Parathyroid adenoma (tissue), 2 donors: ENCODE data around the gene ZNF526.

Source experiments
- H2AFZ ChIP-seq: fragments of 300-600 bp; sonication (generic); one replicate; pipeline ENCODE4 v1.7.0; 2017; ENCODE audit warnings: antibody characterized with exemption, mild to moderate bottlenecking
- H3K27ac ChIP-seq: fragments of 300-600 bp; sonication (generic); one replicate; pipeline ENCODE4 v1.7.0; 2017
- H3K27me3 ChIP-seq: fragments of 300-600 bp; sonication (generic); one replicate; pipeline ENCODE4 v1.7.0; 2017; ENCODE audit warnings: low read length; ENCODE audit not compliant: control insufficient read depth, insufficient read depth
- H3K36me3 ChIP-seq: fragments of 300-600 bp; sonication (generic); one replicate; pipeline ENCODE4 v1.7.0; 2017; ENCODE audit warnings: low read length; ENCODE audit not compliant: control insufficient read depth, insufficient read depth
- H3K4me1 ChIP-seq: fragments of 300-600 bp; sonication (generic); one replicate; pipeline ENCODE4 v1.7.0; 2017; ENCODE audit warnings: control low read depth
- H3K4me2 ChIP-seq: fragments of 300-600 bp; sonication (generic); one replicate; pipeline ENCODE4 v1.7.0; 2017; ENCODE audit warnings: low read length
- H3K4me3 ChIP-seq: fragments of 300-600 bp; sonication (generic); one replicate; pipeline ENCODE4 v1.7.0; 2017; ENCODE audit warnings: low read depth, low read length
- H3K79me2 ChIP-seq: fragments of 300-600 bp; sonication (generic); one replicate; pipeline ENCODE4 v1.7.0; 2017; ENCODE audit warnings: control low read depth
- H3K9ac ChIP-seq: fragments of 300-600 bp; sonication (generic); one replicate; pipeline ENCODE4 v1.7.0; 2017; ENCODE audit warnings: mild to moderate bottlenecking
- H3K9me3 ChIP-seq: fragments of 300-600 bp; sonication (generic); one replicate; pipeline ENCODE4 v1.7.0; 2017; ENCODE audit warnings: low read length; ENCODE audit not compliant: control insufficient read depth
- CTCF ChIP-seq: fragments of 300-600 bp; sonication (generic); IDR thresholded peaks from one replicate; pipeline ENCODE4 v1.7.0; 2017; ENCODE audit warnings: antibody characterized with exemption, mild to moderate bottlenecking
- donor health status: primary hyperparathyroidism.

Gene ZNF526

GRCh38 chr19:42219812-42220750 lies at the start of gene ZNF526:
Gene ZNF526, plus strand, starts transcription at chr19:42220312. Its CDS starts 4,092 bp downstream, at chr19:42224404.
- H3K4me1 ChIP-seq = peaks cover 22% of the 10 kb centered on the region
- no peaks in the 10 kb centered on the region for H3K36me3 ChIP-seq
- peak within 1 kb of the TSS; percentile 72 for H3K27ac ChIP-seq
- TF ChIP-seq CTCF = no peak
- H3K9ac ChIP-seq = peak within 1 kb of the TSS; percentile 24
- H2AFZ ChIP-seq = peak within 1 kb of the TSS; percentile 83
- peak within 1 kb of the TSS; percentile 80 for H3K4me2 ChIP-seq
- H3K27me3 ChIP-seq = no peaks in the 10 kb centered on the region
- peak within 1 kb of the TSS; percentile 99 for H3K4me3 ChIP-seq
- peaks cover 63% of the 10 kb centered on the region for H3K79me2 ChIP-seq
- no peaks in the 10 kb centered on the region for H3K9me3 ChIP-seq

- no peak overlapping the region for H3K27ac ChIP-seq
- H3K36me3 ChIP-seq = no peaks in the 10 kb centered on the region
- H3K79me2 ChIP-seq = no peaks in the 10 kb centered on the region
- no peak overlapping the region for H3K4me3 ChIP-seq
- no peaks in the 10 kb centered on the region for H3K9me3 ChIP-seq
- no peak for TF ChIP-seq CTCF
- H2AFZ ChIP-seq = no peak overlapping the region
- H3K9ac ChIP-seq = no peak overlapping the region
- no peak overlapping the region for H3K4me2 ChIP-seq
- H3K27me3 ChIP-seq = no peaks in the 10 kb centered on the region
- no peaks in the 10 kb centered on the region for H3K4me1 ChIP-seq
These were observed 49.4 kb upstream of the ZNF526 start for GRCh38 chr19:42170715-42171114.

- Histone ChIP-seq H3K4me2 (no peak overlapping the region), H3K27ac (no peak overlapping the region), H3K36me3 (no peaks in the 10 kb centered on the region), H2AFZ (no peak overlapping the region), H3K27me3 (no peaks in the 10 kb centered on the region), H3K4me1 (no peaks in the 10 kb centered on the region), H3K9ac (no peak overlapping the region), H3K79me2 (no peaks in the 10 kb centered on the region), H3K9me3 (no peaks in the 10 kb centered on the region), H3K4me3 (no peak overlapping the region)
- TF ChIP-seq CTCF = no peak
These were observed 47.9 kb upstream of the ZNF526 start for GRCh38 chr19:42172261-42172660.

GRCh38 chr19:42173695-42174094 lies 46.4 kb upstream of the ZNF526 start:
- Histone ChIP-seq H3K79me2 (no peaks in the 10 kb centered on the region), H3K4me1 (no peaks in the 10 kb centered on the region), H3K4me3 (no peak overlapping the region), H3K9me3 (no peaks in the 10 kb centered on the region), H3K27ac (no peak overlapping the region), H3K27me3 (peaks cover 6% of the 10 kb centered on the region), H3K4me2 (no peak overlapping the region), H2AFZ (no peak overlapping the region), H3K36me3 (no peaks in the 10 kb centered on the region), H3K9ac (no peak overlapping the region)
- no peak for TF ChIP-seq CTCF
